ENCODE measurements around the gene LZTS3. TPM values are rescaled to one million over a fixed set of nuclear protein-coding genes. Genes with fewer than 3 reads are reported as not detected.

Gene LZTS3
- polyA plus RNA-seq, 1 donor: 13.7 TPM

Other genes starting within 250 kb of the LZTS3 start
- 0.73 TPM for gene GNRH2, start 129.9 kb downstream of the LZTS3 start, polyA plus RNA-seq (ENCODE audit: insufficient read length)
- gene MRPS26, start 127.5 kb downstream of the LZTS3 start, polyA plus RNA-seq (ENCODE audit: insufficient read length): 48.0 TPM
- gene OXT, start 101.9 kb downstream of the LZTS3 start, polyA plus RNA-seq (ENCODE audit: insufficient read length): 0.60 TPM
- 0.28 TPM for gene AVP, start 88.8 kb downstream of the LZTS3 start, polyA plus RNA-seq (ENCODE audit: insufficient read length)
- gene FASTKD5, start 13.7 kb downstream of the LZTS3 start, polyA plus RNA-seq (ENCODE audit: insufficient read length): 20.4 TPM
- gene UBOX5, start 13.7 kb downstream of the LZTS3 start, polyA plus RNA-seq (ENCODE audit: insufficient read length): 9.9 TPM
- gene DDRGK1, start 31.1 kb upstream of the LZTS3 start, polyA plus RNA-seq (ENCODE audit: insufficient read length): 49.1 TPM
- 53.1 TPM for gene ITPA, start 35.9 kb upstream of the LZTS3 start, polyA plus RNA-seq (ENCODE audit: insufficient read length)
- gene SLC4A11, start 65.6 kb upstream of the LZTS3 start, polyA plus RNA-seq (ENCODE audit: insufficient read length): 2.3 TPM
- 35.6 TPM for gene DNAAF9, start 234.1 kb upstream of the LZTS3 start, polyA plus RNA-seq (ENCODE audit: insufficient read length)